ENCODE data around the gene ATF7IP.

DNA sequence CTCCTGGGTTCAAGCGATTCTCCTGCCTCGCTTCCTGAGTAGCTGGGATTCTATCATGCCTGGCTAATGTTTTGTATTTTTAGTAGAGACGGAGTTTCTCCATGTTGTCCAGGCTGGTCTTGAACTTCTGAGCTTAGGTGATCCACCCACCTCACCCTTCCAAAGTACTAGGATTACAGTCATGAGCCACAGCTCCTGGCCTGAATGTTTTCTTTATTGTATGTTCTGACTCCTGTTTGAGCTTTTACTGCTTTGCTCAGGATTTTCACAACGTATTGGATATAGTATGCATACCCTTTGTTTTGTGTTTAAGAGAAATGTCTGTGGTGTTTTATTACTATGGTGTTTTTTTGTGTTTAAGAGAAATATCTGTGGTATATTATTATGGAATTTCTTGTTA, 37.2 kb downstream of the ATF7IP start:
- TF ChIP-seq POLR2AphosphoS5 (IDR thresholded peaks at IDR 0.05; ENCODE audit: low read depth, low read length) = no peak
- no peak for TF ChIP-seq POLR2A (IDR thresholded peaks at IDR 0.05; ENCODE audit: low read depth, low read length)
- no peak for TF ChIP-seq TAF1 (IDR thresholded peaks at IDR 0.05; ENCODE audit: borderline replicate concordance, low read depth, low read length)
